WERI-Rb-1 (cell line): ENCODE measurements around the gene YEATS2.
A peak's percentile ranks its signal among the peaks of the same experiment; 100 is the strongest.

Experiments used
- DNase-seq: peaks from one replicate; pipeline ENCODE4 v3.0.0-alpha.2; 2020
- H3K27ac ChIP-seq: fragments of 250-450 bp; sonication (Bioruptor Pico); 2 replicates; pipeline ENCODE4 v1.5.1; 2020; ENCODE audit warnings: mild to moderate bottlenecking, moderate library complexity
- H3K27me3 ChIP-seq: fragments of 250-450 bp; sonication (Bioruptor Pico); 2 replicates; pipeline ENCODE4 v1.5.1; 2021; ENCODE audit warnings: mild to moderate bottlenecking, low read depth, moderate library complexity; ENCODE audit not compliant: insufficient read depth, severe bottlenecking
- H3K36me3 ChIP-seq: fragments of 250-450 bp; sonication (Bioruptor Pico); 2 replicates; pipeline ENCODE4 v1.5.1; 2020; ENCODE audit warnings: mild to moderate bottlenecking, moderate library complexity
- H3K4me3 ChIP-seq: 2 replicates; pipeline ENCODE4 v1.5.1; 2011; ENCODE audit warnings: low read depth, mild to moderate bottlenecking, control low read depth, low read length
- H3K9me3 ChIP-seq: fragments of 250-450 bp; sonication (Bioruptor Pico); 2 replicates; pipeline ENCODE4 v1.5.1; 2021; ENCODE audit warnings: mild to moderate bottlenecking, moderate library complexity; ENCODE audit not compliant: severe bottlenecking
- CTCF ChIP-seq: IDR thresholded peaks from 2 replicates; pipeline ENCODE4 v1.5.1; 2011; ENCODE audit warnings: low read depth, mild to moderate bottlenecking, control low read depth, inconsistent platforms, low read length

The YEATS2 gene

DNA sequence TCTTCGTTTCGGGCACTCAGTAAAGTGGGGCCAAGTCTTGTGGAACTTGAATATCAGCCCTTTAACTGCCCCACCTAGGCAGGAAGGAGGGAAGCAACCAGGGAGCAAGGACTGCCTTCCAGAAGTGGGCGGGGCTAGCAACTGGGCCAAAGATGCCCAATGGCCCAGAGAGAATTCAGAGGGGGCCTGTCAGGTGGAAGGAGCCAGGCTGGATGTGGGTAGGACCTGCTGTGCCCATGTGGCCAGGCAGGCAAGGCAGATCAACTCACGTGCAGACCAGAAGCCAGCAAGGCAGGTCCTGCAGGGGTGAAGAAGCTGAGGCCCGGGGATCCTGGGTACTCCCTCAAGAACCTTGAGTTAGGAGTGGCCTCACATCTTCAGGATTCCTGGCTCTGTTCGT, 122.2 kb downstream of the YEATS2 start:
- Histone ChIP-seq H3K4me3 (no peak overlapping the region), H3K9me3 (no peaks in the 10 kb centered on the region), H3K27me3 (no peaks in the 10 kb centered on the region), H3K36me3 (peaks cover 11% of the 10 kb centered on the region), H3K27ac (no peak overlapping the region)
- no peak for DNase-seq
- no peak for TF ChIP-seq CTCF

GRCh38 chr3:183822631-183823030, 125.0 kb downstream of the YEATS2 start:
- DNase-seq: no peak
- no peaks in the 10 kb centered on the region for H3K27me3 ChIP-seq
- H3K27ac ChIP-seq: no peak overlapping the region
- TF ChIP-seq CTCF: no peak
- H3K36me3 ChIP-seq: no peaks in the 10 kb centered on the region
- no peak overlapping the region for H3K4me3 ChIP-seq
- H3K9me3 ChIP-seq: no peaks in the 10 kb centered on the region

GRCh38 chr3:183823963-183824362, 126.4 kb downstream of the YEATS2 start:
- H3K9me3 ChIP-seq: no peaks in the 10 kb centered on the region
- DNase-seq: no peak
- H3K36me3 ChIP-seq: no peaks in the 10 kb centered on the region
- H3K4me3 ChIP-seq: peak overlapping the region; percentile 67
- TF ChIP-seq CTCF: 0 out of 2 replicates have a peak, but pooled peaks have one; percentile 8
- no peaks in the 10 kb centered on the region for H3K27me3 ChIP-seq
- no peak overlapping the region for H3K27ac ChIP-seq

- H3K36me3 ChIP-seq: no peaks in the 10 kb centered on the region
- H3K9me3 ChIP-seq: no peaks in the 10 kb centered on the region
- DNase-seq: peak; percentile 22
- peak overlapping the region; percentile 36; the same call in 1 of the 2 replicates for H3K27ac ChIP-seq
- no peaks in the 10 kb centered on the region for H3K27me3 ChIP-seq
- H3K4me3 ChIP-seq: peak overlapping the region; percentile 67
- no peak for TF ChIP-seq CTCF
These were observed 127.3 kb downstream of the YEATS2 start for GRCh38 chr3:183824761-183825455.

GRCh38 chr3:183825456-183826161, 128.0 kb downstream of the YEATS2 start, which contains the start of gene MAP6D1:
TSS of gene MAP6D1 (minus strand) at chr3:183825577. CDS start at chr3:183825547, 30 bp downstream.
- H3K36me3 ChIP-seq: no peaks in the 10 kb centered on the region; the same call in 1 of the 2 replicates
- DNase-seq: peak; percentile 82
- peak within 1 kb of the TSS; percentile 36 for H3K27ac ChIP-seq
- TF ChIP-seq CTCF: peak; percentile 60
- peak within 1 kb of the TSS; percentile 67 for H3K4me3 ChIP-seq
- no peaks in the 10 kb centered on the region for H3K9me3 ChIP-seq
- no peaks in the 10 kb centered on the region for H3K27me3 ChIP-seq
